ENCODE measurements around the gene CHCHD1.
"Not testable (repeated sequence)": the region's sequence is repeated elsewhere in the genome, so short reads cannot be mapped to it uniquely, and the experiment has no call there.

Gene CHCHD1

GRCh38 chr10:73793456-73793855 is 11.6 kb downstream of the CHCHD1 start:
- no peak for DNase-seq (ENCODE audit: low read depth)

- not testable (repeated sequence) for DNase-seq (ENCODE audit: low read depth)
These were observed 13.6 kb downstream of the CHCHD1 start for GRCh38 chr10:73795491-73795890.

- DNase-seq (ENCODE audit: low read depth), result not testable (repeated sequence)
These were observed 14.2 kb downstream of the CHCHD1 start for GRCh38 chr10:73796035-73796434.

- no peak for DNase-seq (ENCODE audit: low read depth)
These were observed 14.9 kb downstream of the CHCHD1 start for GRCh38 chr10:73796766-73797165.

GRCh38 chr10:73797324-73798025 is 15.6 kb downstream of the CHCHD1 start:
- no peak for DNase-seq (ENCODE audit: low read depth)

GRCh38 chr10:73798087-73798486 is 16.2 kb downstream of the CHCHD1 start:
- no peak for DNase-seq (ENCODE audit: low read depth)

GRCh38 chr10:73798927-73799560 is 17.2 kb downstream of the CHCHD1 start:
- no peak for DNase-seq (ENCODE audit: low read depth)

GRCh38 chr10:73799899-73800559 is 18.2 kb downstream of the CHCHD1 start:
- no peak for DNase-seq (ENCODE audit: low read depth)

- no peak for DNase-seq (ENCODE audit: low read depth)
These were observed 18.9 kb downstream of the CHCHD1 start for GRCh38 chr10:73800560-73801252.

- DNase-seq (ENCODE audit: low read depth), result no peak
These were observed 19.4 kb downstream of the CHCHD1 start for GRCh38 chr10:73801253-73801590.

GRCh38 chr10:73802276-73802991 is 20.6 kb downstream of the CHCHD1 start:
- DNase-seq (ENCODE audit: low read depth), result no peak

- DNase-seq (ENCODE audit: low read depth), result no peak
These were observed 21.9 kb downstream of the CHCHD1 start for GRCh38 chr10:73803680-73804286.

- DNase-seq (ENCODE audit: low read depth), result no peak
These were observed 24.5 kb downstream of the CHCHD1 start for GRCh38 chr10:73806176-73806950.

GRCh38 chr10:73807471-73807870 is 25.6 kb downstream of the CHCHD1 start:
- DNase-seq (ENCODE audit: low read depth), result no peak

GRCh38 chr10:73808021-73808815 is 26.4 kb downstream of the CHCHD1 start:
- DNase-seq (ENCODE audit: low read depth), result no peak

GRCh38 chr10:73809061-73809818 is 27.4 kb downstream of the CHCHD1 start:
- DNase-seq (ENCODE audit: low read depth), result no peak

GRCh38 chr10:73810358-73810734 is 28.5 kb downstream of the CHCHD1 start:
- DNase-seq (ENCODE audit: low read depth), result no peak

- peak; percentile 51 for DNase-seq (ENCODE audit: low read depth)
These were observed 29.1 kb downstream of the CHCHD1 start for GRCh38 chr10:73810735-73811465.

- no peak for DNase-seq (ENCODE audit: low read depth)
These were observed 30.8 kb downstream of the CHCHD1 start for GRCh38 chr10:73812657-73813056.
